NCI-H2227 (cell line): ENCODE results near the gene LIPJ.

Experiments
- DNase-seq: peaks from one replicate; lab custom pipeline; 2025; ENCODE audit not compliant: unreplicated experiment; lab: John Stamatoyannopoulos, UW

The LIPJ gene

GRCh38 chr10:88594482-88594881 lies 7.9 kb downstream of the LIPJ start:
- no peak for DNase-seq

- DNase-seq = no peak
These were observed 11.5 kb downstream of the LIPJ start for GRCh38 chr10:88598055-88598454.

GRCh38 chr10:88608052-88608732 lies 21.6 kb downstream of the LIPJ start:
- DNase-seq = no peak

- DNase-seq = no peak
These were observed 22.2 kb downstream of the LIPJ start for GRCh38 chr10:88608780-88609179.

GRCh38 chr10:88616250-88616977 lies 29.9 kb downstream of the LIPJ start:
- DNase-seq = no peak

- DNase-seq = no peak
These were observed 31.3 kb downstream of the LIPJ start for GRCh38 chr10:88617772-88618300.

GRCh38 chr10:88618496-88618895 lies 31.9 kb downstream of the LIPJ start:
- no peak for DNase-seq

GRCh38 chr10:88620441-88620840 lies 33.9 kb downstream of the LIPJ start:
- no peak for DNase-seq

- no peak for DNase-seq
These were observed 37.3 kb downstream of the LIPJ start for GRCh38 chr10:88623835-88624234.

- DNase-seq = no peak
These were observed 38.3 kb downstream of the LIPJ start for GRCh38 chr10:88624840-88625239.

- no peak for DNase-seq
These were observed 53.6 kb downstream of the LIPJ start for GRCh38 chr10:88640186-88640585.

- peak; percentile 1 for DNase-seq
These were observed 55.6 kb downstream of the LIPJ start for GRCh38 chr10:88642209-88642608.

- no peak for DNase-seq
These were observed 56.4 kb downstream of the LIPJ start for GRCh38 chr10:88642963-88643362.

GRCh38 chr10:88647061-88647615 lies 60.6 kb downstream of the LIPJ start:
- DNase-seq = no peak

- no peak for DNase-seq
These were observed 64.6 kb downstream of the LIPJ start for GRCh38 chr10:88651101-88651551.

- DNase-seq = no peak
These were observed 66.1 kb downstream of the LIPJ start for GRCh38 chr10:88652616-88653015.
